Adrenal gland (tissue), 12 donors: ENCODE measurements around the gene LIPC. TPM values are rescaled to one million over a fixed set of nuclear protein-coding genes. Genes with fewer than 3 reads are reported as not detected.

ENCODE experiments used
- DNase-seq, 7 donors: peaks; one replicate each; pipeline ENCODE4 v3.0.0-alpha.2; 2019 to 2020
- H3K27ac ChIP-seq, 5 donors: fragments of 200-600 bp; sonication (generic) in 4 of 5; 1 replicate in 3 of 5; 2 replicates in 2 of 5; pipeline versions ENCODE4 v1.5.1 to v1.8.0; 2016 to 2020; ENCODE audit warnings: mild to moderate bottlenecking in 1 of 5
- H3K27me3 ChIP-seq: fragments of 200-600 bp; 2 replicates; pipeline ENCODE4 v1.8.0; 2021
- H3K36me3 ChIP-seq, 2 donors: fragments of 200-600 bp; replicated peaks in 1 of 2; 1 replicate in 1 of 2; 2 replicates in 1 of 2; pipeline versions ENCODE4 v1.5.1 to v1.8.0; 2018 to 2022
- H3K4me1 ChIP-seq, 2 donors: fragments of 200-600 bp; replicated peaks in 1 of 2; 1 replicate in 1 of 2; 2 replicates in 1 of 2; pipeline versions ENCODE4 v1.5.1 to v1.8.0; 2018 to 2021
- H3K4me3 ChIP-seq, 4 donors: fragments of 200-600 bp; sonication (generic) in 3 of 4; one replicate each; pipeline ENCODE4 v1.5.1; 2016 to 2018
- H3K9me3 ChIP-seq, 3 donors: fragments of 200-600 bp; sonication (generic) in 1 of 3; replicated peaks in 1 of 3; 1 replicate in 2 of 3; 2 replicates in 1 of 3; pipeline versions ENCODE4 v1.5.1 to v1.8.0; 2016 to 2021
- CTCF ChIP-seq, 6 experiments: fragments of 450-650 bp in 4 of 6; fragments of 200-600 bp in 2 of 6; sonication (generic) in 1 of 6; IDR thresholded peaks; 1 replicate in 5 of 6; 2 replicates in 1 of 6; pipeline versions ENCODE4 v1.5.1 to v1.8.0; 2016 to 2021; ENCODE audit warnings: antibody characterized with exemption in 6 of 6, mild to moderate bottlenecking in 2 of 6, moderate library complexity in 1 of 6
- POLR2A ChIP-seq, 2 donors: fragments of 450-650 bp; IDR thresholded peaks; one replicate each; pipeline ENCODE4 v1.6.1; 2017; ENCODE audit warnings: antibody characterized with exemption in 2 of 2, mild to moderate bottlenecking in 2 of 2, moderate library complexity in 1 of 2
- WGBS, 4 donors: extraction: QIAGEN DNeasy Blood & Tissue Kit in 2 of 4; methylation state at CpG; one replicate each; pipeline versions ENCODE4 v1.1.5 to v1.1.7; 2013 to 2017; 5-methylcytosine and 5-hydroxymethylcytosine counted together
- intact Hi-C, 2 donors: fragments of 100-400 bp; cut with DNase I; formaldehyde crosslinking; loops; one replicate each; pipeline versions ENCODE4 v1.14.1 to v1.15.0; 2022 to 2023
- polyA plus RNA-seq, 3 donors: library from polyadenylated mRNA; stranded (reverse); fragments of 200-250 nt in 2 of 3; fragments of 350-450 nt in 1 of 3; fragmentation: Illumina TruSeq in 1 of 3; extraction: RNeasy Lipid Tissue Mini Kit (QIAGEN cat#74804) in 1 of 3; gene quantifications; one replicate each; pipeline ENCODE4 v1.2.3, GENCODE V29; 2013 to 2014
- total RNA-seq, 9 donors: library from RNA; depleted of rRNA in 4 of 9; stranded (reverse); fragments of >200 nt in 4 of 9; fragments of 120-200 nt in 1 of 9; fragmentation: NEBNext Ultra II Directional in 1 of 9; extraction: Animal tissue kit (Norgen Biotek cat#: 25700) in 1 of 9; gene quantifications; one replicate each; pipeline versions ENCODE4 v1.1.0 to v1.2.4, GENCODE V29; 2013 to 2023
- donor health status: healthy with polysubstance abuse.
- donor health status: Bipolar disorder and iron deficiency.
- donor health status: DM: yes; HTN: yes; CAD: no.
- donor health status: DM: no; HTN: no; CAD: no.
- donor health status: DM: no; HTN: no; CAD: no.
- donor health status: DM: yes; HTN: yes; CAD: no.

LIPC gene
- total and polyA plus RNA-seq, 12 donors, result 0.11 to 1.0 (median 0.24) TPM; not detected in 5

GRCh38 chr15:58589047-58589446 lies 157.3 kb downstream of the LIPC start:
- intact Hi-C loops, result no loop called here
- Histone ChIP-seq H3K4me1 (no peaks in the 10 kb centered on the region), H3K27ac (no peak overlapping the region), H3K4me3 (no peak overlapping the region), H3K9me3 (no peaks in the 10 kb centered on the region), H3K36me3 (no peaks in the 10 kb centered on the region), H3K27me3 (no peaks in the 10 kb centered on the region)
- TF ChIP-seq CTCF (IDR thresholded peaks at IDR 0.05), result no peak
- no peak for TF ChIP-seq POLR2A (IDR thresholded peaks at IDR 0.05)
- 90 to 95% (median 94%) methylated on average over 3 of the region's 3 CpGs for WGBS, 4 donors
- DNase-seq, result no peak

DNA sequence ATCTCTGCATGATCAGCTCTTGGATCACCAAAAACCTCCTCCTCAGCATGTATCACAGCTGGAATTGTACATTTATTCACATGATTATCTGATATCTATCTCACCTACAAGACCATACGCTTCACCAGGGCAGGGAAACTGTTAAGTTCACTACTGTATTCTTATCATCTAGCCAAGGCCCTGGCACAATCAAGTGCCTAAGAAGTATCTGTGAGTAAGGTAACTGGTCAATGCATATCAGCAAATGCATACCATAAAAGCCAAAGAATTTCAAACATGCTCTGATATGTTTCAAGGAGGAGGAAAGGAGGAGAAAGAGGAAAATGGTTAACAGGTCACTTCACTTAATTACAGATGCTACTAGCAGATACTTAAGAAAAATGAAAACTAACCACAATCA lies 158.4 kb downstream of the LIPC start:
- H3K27ac ChIP-seq, result no peak overlapping the region
- no peak overlapping the region for H3K4me3 ChIP-seq
- no peak for DNase-seq
- H3K27me3 ChIP-seq, result no peaks in the 10 kb centered on the region
- H3K9me3 ChIP-seq, result no peaks in the 10 kb centered on the region
- WGBS, 4 donors, result 90 to 100% (median 96%) methylated on average over 1 of the region's 1 CpG
- no peaks in the 10 kb centered on the region for H3K4me1 ChIP-seq
- no peak for TF ChIP-seq CTCF (IDR thresholded peaks at IDR 0.05)
- no peak for TF ChIP-seq POLR2A (IDR thresholded peaks at IDR 0.05)
- no peaks in the 10 kb centered on the region for H3K36me3 ChIP-seq
- intact Hi-C loops, result no loop called here

GRCh38 chr15:58590926-58591325 lies 159.1 kb downstream of the LIPC start:
- no peaks in the 10 kb centered on the region for H3K9me3 ChIP-seq
- 63 to 83% (median 68%) methylated on average over 1 of the region's 1 CpG for WGBS, 4 donors
- H3K4me1 ChIP-seq, result no peaks in the 10 kb centered on the region

DNA sequence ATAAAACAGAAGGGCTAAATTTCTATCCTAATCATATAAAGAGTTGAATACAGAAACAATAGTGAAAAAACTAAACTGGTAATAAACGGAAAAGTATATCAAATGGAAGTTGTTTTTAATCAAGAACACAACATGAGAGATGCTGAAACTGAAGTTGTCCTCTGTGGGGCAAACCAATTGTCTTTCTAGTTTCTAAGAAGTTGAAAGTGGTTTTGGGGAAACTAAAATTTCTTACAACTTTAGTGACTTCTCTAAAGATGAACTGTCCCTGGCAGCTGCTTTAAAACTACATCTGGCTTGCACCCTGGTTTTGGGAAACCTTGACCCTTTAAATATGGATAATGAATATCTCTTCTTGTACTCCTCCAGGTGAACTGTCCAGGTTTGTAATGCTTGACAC lies 162.1 kb downstream of the LIPC start:
- DNase-seq, result no peak
- intact Hi-C loops, result no loop called here
- Histone ChIP-seq H3K27ac (no peak overlapping the region), H3K9me3 (no peaks in the 10 kb centered on the region), H3K27me3 (no peaks in the 10 kb centered on the region), H3K4me3 (no peak overlapping the region), H3K4me1 (no peaks in the 10 kb centered on the region), H3K36me3 (peaks cover 0 to 7% of the 10 kb centered on the region in 2 donors)
- 42 to 96% (median 88%) methylated on average over 1 of the region's 1 CpG for WGBS, 4 donors
- TF ChIP-seq POLR2A (IDR thresholded peaks at IDR 0.05) (no peak), CTCF (IDR thresholded peaks at IDR 0.05) (no peak)

More at GRCh38 chr15:58590926-58591325, 159.1 kb downstream of the LIPC start:
- intact Hi-C loops, result no loop called here
- no peak for TF ChIP-seq CTCF (IDR thresholded peaks at IDR 0.05)
- TF ChIP-seq POLR2A (IDR thresholded peaks at IDR 0.05), result no peak
- no peak for DNase-seq
- no peak overlapping the region for H3K27ac ChIP-seq
- no peaks in the 10 kb centered on the region for H3K27me3 ChIP-seq
- H3K4me3 ChIP-seq, result no peak overlapping the region
- H3K36me3 ChIP-seq, result no peaks in the 10 kb centered on the region
